ENCODE measurements around the gene IL15RA.

GRCh38 chr10:5988336-5988920, 11.1 kb upstream of the IL15RA start:
- TF ChIP-seq EZH2 (IDR thresholded peaks at IDR 0.05; ENCODE audit: borderline replicate concordance, low read depth, low read length, severe bottlenecking) (no peak), MAX (IDR thresholded peaks at IDR 0.05; ENCODE audit: insufficient read depth, insufficient read length) (no peak), POLR2AphosphoS5 (IDR thresholded peaks at IDR 0.05; ENCODE audit: insufficient read depth, low read depth, low read length) (no peak), POLR2A (IDR thresholded peaks at IDR 0.05; ENCODE audit: low read depth, low read length) (no peak), FOS (IDR thresholded peaks at IDR 0.05; ENCODE audit: borderline replicate concordance, insufficient read depth, low read length) (no peak), JUN (IDR thresholded peaks at IDR 0.05; ENCODE audit: borderline replicate concordance, insufficient read depth, insufficient read length, low read depth) (no peak), MYC (IDR thresholded peaks at IDR 0.05; ENCODE audit: low read depth, low read length) (no peak)
- TF ChIP-seq, protein P1, sequence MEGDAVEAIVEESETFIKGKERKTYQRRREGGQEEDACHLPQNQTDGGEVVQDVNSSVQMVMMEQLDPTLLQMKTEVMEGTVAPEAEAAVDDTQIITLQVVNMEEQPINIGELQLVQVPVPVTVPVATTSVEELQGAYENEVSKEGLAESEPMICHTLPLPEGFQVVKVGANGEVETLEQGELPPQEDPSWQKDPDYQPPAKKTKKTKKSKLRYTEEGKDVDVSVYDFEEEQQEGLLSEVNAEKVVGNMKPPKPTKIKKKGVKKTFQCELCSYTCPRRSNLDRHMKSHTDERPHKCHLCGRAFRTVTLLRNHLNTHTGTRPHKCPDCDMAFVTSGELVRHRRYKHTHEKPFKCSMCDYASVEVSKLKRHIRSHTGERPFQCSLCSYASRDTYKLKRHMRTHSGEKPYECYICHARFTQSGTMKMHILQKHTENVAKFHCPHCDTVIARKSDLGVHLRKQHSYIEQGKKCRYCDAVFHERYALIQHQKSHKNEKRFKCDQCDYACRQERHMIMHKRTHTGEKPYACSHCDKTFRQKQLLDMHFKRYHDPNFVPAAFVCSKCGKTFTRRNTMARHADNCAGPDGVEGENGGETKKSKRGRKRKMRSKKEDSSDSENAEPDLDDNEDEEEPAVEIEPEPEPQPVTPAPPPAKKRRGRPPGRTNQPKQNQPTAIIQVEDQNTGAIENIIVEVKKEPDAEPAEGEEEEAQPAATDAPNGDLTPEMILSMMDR (IDR thresholded peaks at IDR 0.05; ENCODE audit: extremely low read depth in 1 of 2, insufficient read depth in 1 of 2, low read depth in 1 of 2, low read length in 2 of 2) = no peak

Data from endothelial cell of umbilical vein (primary cell).